ENCODE data around the gene DHX32. TPM values are rescaled to one million over a fixed set of nuclear protein-coding genes. Genes with fewer than 3 reads are reported as not detected.

Gene DHX32
- total RNA-seq, 1 experiment from 2014 or later, result 12.0 TPM

- DNase-seq, result no peak
- H3K18ac ChIP-seq (ENCODE audit: insufficient read length, low read depth, low read length), result no peak overlapping the region
- H3K23me2 ChIP-seq (ENCODE audit: insufficient read length, low read depth, low read length, poor library complexity, severe bottlenecking), result no peaks in the 10 kb centered on the region
- H4K8ac ChIP-seq (replicated peaks; ENCODE audit: insufficient read length, low read depth, low read length), result no peak overlapping the region
- no peak overlapping the region for H2BK15ac ChIP-seq (ENCODE audit: low read depth, low read length)
- no peak overlapping the region for H2BK12ac ChIP-seq (ENCODE audit: insufficient read length, low read depth, low read length)
- no peak overlapping the region for H3K23ac ChIP-seq (ENCODE audit: insufficient read length, low read depth, low read length)
- H3K4me3 Mint-ChIP-seq, result no peak overlapping the region
- no peak overlapping the region for H2BK5ac ChIP-seq (ENCODE audit: insufficient read length, low read length)
- no peak overlapping the region for H2AK5ac ChIP-seq (ENCODE audit: insufficient read length, low read length)
- no peaks in the 10 kb centered on the region for H3K79me2 ChIP-seq (ENCODE audit: insufficient read depth, low read length)
- H3K27me3 Mint-ChIP-seq (ENCODE audit: low read depth), result no peaks in the 10 kb centered on the region
- no peaks in the 10 kb centered on the region for H4K20me1 ChIP-seq (ENCODE audit: control insufficient read depth, insufficient read depth, insufficient read length)
- no peak overlapping the region for H4K91ac ChIP-seq (ENCODE audit: insufficient read length, low read depth, low read length)
- H3K4me2 ChIP-seq (ENCODE audit: insufficient read depth, insufficient read length, low read length), result no peak overlapping the region
- H3K4ac ChIP-seq (ENCODE audit: low read depth, low read length), result no peak overlapping the region
- TF ChIP-seq CTCF (conservative IDR thresholded peaks at IDR 0.05), result no peak
- H3K9ac ChIP-seq (ENCODE audit: extremely low read depth, insufficient read length, low read length), result no peak overlapping the region
- H3K9me3 ChIP-seq (ENCODE audit: control insufficient read depth, low read depth, low read length), result no peaks in the 10 kb centered on the region
- no peaks in the 10 kb centered on the region for H3K4me1 ChIP-seq (ENCODE audit: insufficient read depth, low read length)
- H3K14ac ChIP-seq (ENCODE audit: insufficient read depth, low read length), result no peak overlapping the region
- no peak overlapping the region for H2BK120ac ChIP-seq (ENCODE audit: low read depth, low read length, poor library complexity, severe bottlenecking)
- no CpG with 5 or more reads among the region's 4 CpGs for WGBS (ENCODE audit: extremely low coverage, insufficient read length, low lambda C conversion rate)
- H2BK20ac ChIP-seq (ENCODE audit: low read depth, low read length, poor library complexity, severe bottlenecking), result no peak overlapping the region
- no peak overlapping the region for H4K5ac ChIP-seq (ENCODE audit: insufficient read length, low read depth, low read length)
- H3K56ac ChIP-seq (ENCODE audit: insufficient read length, low read depth, low read length), result no peak overlapping the region
- H3T11ph ChIP-seq (ENCODE audit: low read length), result no peak overlapping the region
- no peaks in the 10 kb centered on the region for H3K9me3 Mint-ChIP-seq
- no peaks in the 10 kb centered on the region for H3K27me3 ChIP-seq (ENCODE audit: insufficient read depth, low read length)
- no peak overlapping the region for H3K27ac Mint-ChIP-seq
- H3K27ac ChIP-seq (ENCODE audit: insufficient read length, low read depth, low read length), result no peak overlapping the region
- no peak overlapping the region for H2AFZ ChIP-seq (ENCODE audit: low read length)
- no peaks in the 10 kb centered on the region for H3K4me1 Mint-ChIP-seq
- H3K36me3 Mint-ChIP-seq (ENCODE audit: insufficient read depth in 1 of 3, low read depth in 3 of 3), result peaks cover 0 to 5% (median 0%) of the 10 kb centered on the region in 3 experiments; a peak in 1 of 7 replicates
- H3K79me1 ChIP-seq (ENCODE audit: insufficient read depth, low read depth, low read length, poor library complexity, severe bottlenecking), result no peaks in the 10 kb centered on the region
Observed at GRCh38 chr10:125859128-125859817, 21.8 kb downstream of the DHX32 start.
